Measurements from ENCODE around the gene C1orf87. TPM values are rescaled to one million over a fixed set of nuclear protein-coding genes. Genes with fewer than 3 reads are reported as not detected.

The C1orf87 gene
- total RNA-seq, 1 experiment from 2014 or later: not detected

GRCh38 chr1:60102267-60103061 lies 28.9 kb upstream of the C1orf87 start:
- no peak for TF ChIP-seq CTCF (conservative IDR thresholded peaks at IDR 0.05; ENCODE audit: low read depth, low read length)
- no peak for TF ChIP-seq EZH2 (IDR thresholded peaks at IDR 0.05; ENCODE audit: borderline replicate concordance, low read depth, low read length, poor library complexity, severe bottlenecking)
- H3K27me3 ChIP-seq (replicated peaks; ENCODE audit: insufficient read depth, low read depth, low read length, poor library complexity): peaks cover 30% of the 10 kb centered on the region
- CTCF ChIA-PET: no interaction called here
- no peaks in the 10 kb centered on the region for H3K9me3 ChIP-seq (ENCODE audit: low read depth, low read length, poor library complexity, severe bottlenecking)
- DNase-seq (ENCODE audit: low spot score): no peak
- H3K4me1 ChIP-seq (ENCODE audit: insufficient read depth, low read length, poor library complexity, severe bottlenecking): no peaks in the 10 kb centered on the region
- intact Hi-C loops (cut with micrococcal nuclease; ENCODE audit: unreplicated experiment): no loop called here
- no TSS peak for BruUV-seq (replicated peaks)
- H3K27ac ChIP-seq (ENCODE audit: low read depth, low read length, poor library complexity, severe bottlenecking): no peak overlapping the region
- H3K36me3 ChIP-seq (ENCODE audit: insufficient read depth, low read length, poor library complexity, severe bottlenecking): no peaks in the 10 kb centered on the region
- H3K4me3 ChIP-seq (ENCODE audit: low read depth, low read length, poor library complexity, severe bottlenecking): no peak overlapping the region
- POLR2A ChIA-PET (ENCODE audit: low non-redundant PET): no interaction called here

- intact Hi-C loops (cut with micrococcal nuclease; ENCODE audit: unreplicated experiment): no loop called here
Observed at GRCh38 chr1:60101516-60101915, 27.9 kb upstream of the C1orf87 start.

GRCh38 chr1:60091195-60091715 lies 17.7 kb upstream of the C1orf87 start:
- POLR2A ChIA-PET (ENCODE audit: low non-redundant PET): no interaction called here
- Histone ChIP-seq H3K9me3 (ENCODE audit: low read depth, low read length, poor library complexity, severe bottlenecking) (no peaks in the 10 kb centered on the region), H3K4me1 (ENCODE audit: insufficient read depth, low read length, poor library complexity, severe bottlenecking) (no peaks in the 10 kb centered on the region), H3K27me3 (replicated peaks; ENCODE audit: insufficient read depth, low read depth, low read length, poor library complexity) (peaks cover 3% of the 10 kb centered on the region), H3K4me3 (ENCODE audit: low read depth, low read length, poor library complexity, severe bottlenecking) (no peak overlapping the region), H3K27ac (ENCODE audit: low read depth, low read length, poor library complexity, severe bottlenecking) (no peak overlapping the region), H3K36me3 (ENCODE audit: insufficient read depth, low read length, poor library complexity, severe bottlenecking) (no peaks in the 10 kb centered on the region)
- no TSS peak for BruUV-seq (replicated peaks)
- DNase-seq (ENCODE audit: low spot score): no peak
- TF ChIP-seq EZH2 (IDR thresholded peaks at IDR 0.05; ENCODE audit: borderline replicate concordance, low read depth, low read length, poor library complexity, severe bottlenecking) (no peak), CTCF (conservative IDR thresholded peaks at IDR 0.05; ENCODE audit: low read depth, low read length) (no peak)
- CTCF ChIA-PET: no interaction called here
- intact Hi-C loops (cut with micrococcal nuclease; ENCODE audit: unreplicated experiment): no loop called here

More at GRCh38 chr1:60101516-60101915, 27.9 kb upstream of the C1orf87 start:
- Histone ChIP-seq H3K36me3 (ENCODE audit: insufficient read depth, low read length, poor library complexity, severe bottlenecking) (no peaks in the 10 kb centered on the region), H3K27ac (ENCODE audit: low read depth, low read length, poor library complexity, severe bottlenecking) (no peak overlapping the region), H3K4me3 (ENCODE audit: low read depth, low read length, poor library complexity, severe bottlenecking) (no peak overlapping the region), H3K4me1 (ENCODE audit: insufficient read depth, low read length, poor library complexity, severe bottlenecking) (no peaks in the 10 kb centered on the region), H3K27me3 (replicated peaks; ENCODE audit: insufficient read depth, low read depth, low read length, poor library complexity) (peaks cover 30% of the 10 kb centered on the region), H3K9me3 (ENCODE audit: low read depth, low read length, poor library complexity, severe bottlenecking) (no peaks in the 10 kb centered on the region)
- no peak for TF ChIP-seq EZH2 (IDR thresholded peaks at IDR 0.05; ENCODE audit: borderline replicate concordance, low read depth, low read length, poor library complexity, severe bottlenecking)
- TF ChIP-seq CTCF (conservative IDR thresholded peaks at IDR 0.05; ENCODE audit: low read depth, low read length): no peak
- ChIA-PET CTCF (no interaction called here), POLR2A (ENCODE audit: low non-redundant PET) (no interaction called here)
- no TSS peak for BruUV-seq (replicated peaks)
- no peak for DNase-seq (ENCODE audit: low spot score)
